ENCODE results near the gene CCDC142. TPM values are rescaled to one million over a fixed set of nuclear protein-coding genes. Genes with fewer than 3 reads are reported as not detected.
"Not testable (repeated sequence)": the region's sequence is repeated elsewhere in the genome, so short reads cannot be mapped to it uniquely, and the experiment has no call there.

Gene CCDC142
- total and polyA plus RNA-seq, 2 donors = 7.0 to 28.2 TPM

- no peak for DNase-seq (ENCODE audit: extremely low spot score)
- Histone ChIP-seq H3K4me3 (ENCODE audit: low read depth, low read length) (peak overlapping the region; percentile 76), H3K4me1 (ENCODE audit: insufficient read depth) (peaks cover 6% of the 10 kb centered on the region), H3K36me3 (ENCODE audit: insufficient read depth) (no peaks in the 10 kb centered on the region), H3K27ac (ENCODE audit: low read depth) (no peak overlapping the region)
- 58% methylated on average over 3 of the region's 3 CpGs for WGBS
Measured at GRCh38 chr2:74481431-74481830, 1.4 kb downstream of the CCDC142 start.

DNA sequence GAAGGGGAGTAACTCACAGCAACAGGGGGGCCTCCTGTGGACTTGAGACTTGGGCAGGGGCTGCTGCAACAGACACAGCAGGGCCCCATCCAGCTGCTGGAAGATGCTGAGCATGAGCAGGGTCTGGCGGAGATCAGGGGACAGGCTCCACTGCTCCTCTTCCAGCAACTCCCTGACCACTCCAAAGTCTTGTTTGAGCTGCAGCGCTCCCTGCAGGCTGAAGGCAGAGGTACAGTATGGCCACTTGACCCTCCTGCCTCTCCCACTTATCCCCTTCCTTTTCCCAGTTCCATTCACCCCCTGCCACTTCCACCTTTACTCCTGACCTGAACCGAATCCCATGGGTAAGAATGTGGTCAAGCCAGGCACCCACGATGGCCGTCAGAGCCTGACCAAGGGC is 7.9 kb downstream of the CCDC142 start:
- no peak for DNase-seq (ENCODE audit: extremely low spot score)
- 86% methylated on average over 5 of the region's 5 CpGs for WGBS
- peaks cover 2% of the 10 kb centered on the region for H3K36me3 ChIP-seq (ENCODE audit: insufficient read depth)
- no peak overlapping the region for H3K4me3 ChIP-seq (ENCODE audit: low read depth, low read length)
- H3K27ac ChIP-seq (ENCODE audit: low read depth) = no peak overlapping the region
- H3K4me1 ChIP-seq (ENCODE audit: insufficient read depth) = peaks cover 2% of the 10 kb centered on the region

DNA sequence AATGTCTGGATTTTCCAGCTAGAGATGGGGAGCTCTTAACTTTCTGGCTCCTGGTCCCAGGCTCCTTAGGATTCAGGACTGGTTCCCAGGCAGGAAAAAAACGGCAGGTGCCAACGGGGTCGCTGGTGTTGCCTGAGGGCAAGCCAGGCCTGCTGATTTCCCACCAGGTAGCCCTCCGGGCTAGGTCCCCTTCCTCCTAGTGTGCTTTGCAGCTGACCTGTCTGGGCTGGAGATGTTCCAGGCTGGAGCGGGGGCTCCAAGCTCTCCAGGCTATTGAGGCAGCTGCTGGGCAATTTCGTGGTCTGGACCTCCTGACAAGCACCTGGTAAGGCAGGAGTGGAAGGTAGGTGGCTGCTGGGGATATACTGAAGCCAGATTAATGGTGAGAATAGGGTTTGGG is 8.3 kb downstream of the CCDC142 start:
- 94% methylated on average over 6 of the region's 6 CpGs for WGBS
- no peak overlapping the region for H3K4me3 ChIP-seq (ENCODE audit: low read depth, low read length)
- no peak overlapping the region for H3K27ac ChIP-seq (ENCODE audit: low read depth)
- H3K4me1 ChIP-seq (ENCODE audit: insufficient read depth) = peaks cover 2% of the 10 kb centered on the region
- peaks cover 2% of the 10 kb centered on the region for H3K36me3 ChIP-seq (ENCODE audit: insufficient read depth)
- DNase-seq (ENCODE audit: extremely low spot score) = no peak

- no peak for DNase-seq (ENCODE audit: extremely low spot score)
- peak overlapping the region; percentile 59 for H3K27ac ChIP-seq (ENCODE audit: low read depth)
- H3K4me1 ChIP-seq (ENCODE audit: insufficient read depth) = peaks cover 2% of the 10 kb centered on the region
- H3K4me3 ChIP-seq (ENCODE audit: low read depth, low read length) = peak overlapping the region; percentile 45
- 12% methylated on average over 7 of the region's 7 CpGs for WGBS
- H3K36me3 ChIP-seq (ENCODE audit: insufficient read depth) = peaks cover 2% of the 10 kb centered on the region
Measured at GRCh38 chr2:74472945-74473258, 9.9 kb downstream of the CCDC142 start.

- Histone ChIP-seq H3K27ac (ENCODE audit: low read depth) (peak within 1 kb of the TSS; percentile 77), H3K4me1 (ENCODE audit: insufficient read depth) (peaks cover 2% of the 10 kb centered on the region), H3K36me3 (ENCODE audit: insufficient read depth) (peaks cover 2% of the 10 kb centered on the region), H3K4me3 (ENCODE audit: low read depth, low read length) (peak within 1 kb of the TSS; percentile 45)
- peak; percentile 93 for DNase-seq (ENCODE audit: extremely low spot score)
- WGBS = under 1% methylated on average over 66 of the region's 66 CpGs
Measured at GRCh38 chr2:74472086-74472944, 10.5 kb downstream of the CCDC142 start, which contains the start of gene MRPL53. Gene MRPL53, minus strand, starts transcription at chr2:74472680. Its CDS starts 20 bp downstream, at chr2:74472660.

DNA sequence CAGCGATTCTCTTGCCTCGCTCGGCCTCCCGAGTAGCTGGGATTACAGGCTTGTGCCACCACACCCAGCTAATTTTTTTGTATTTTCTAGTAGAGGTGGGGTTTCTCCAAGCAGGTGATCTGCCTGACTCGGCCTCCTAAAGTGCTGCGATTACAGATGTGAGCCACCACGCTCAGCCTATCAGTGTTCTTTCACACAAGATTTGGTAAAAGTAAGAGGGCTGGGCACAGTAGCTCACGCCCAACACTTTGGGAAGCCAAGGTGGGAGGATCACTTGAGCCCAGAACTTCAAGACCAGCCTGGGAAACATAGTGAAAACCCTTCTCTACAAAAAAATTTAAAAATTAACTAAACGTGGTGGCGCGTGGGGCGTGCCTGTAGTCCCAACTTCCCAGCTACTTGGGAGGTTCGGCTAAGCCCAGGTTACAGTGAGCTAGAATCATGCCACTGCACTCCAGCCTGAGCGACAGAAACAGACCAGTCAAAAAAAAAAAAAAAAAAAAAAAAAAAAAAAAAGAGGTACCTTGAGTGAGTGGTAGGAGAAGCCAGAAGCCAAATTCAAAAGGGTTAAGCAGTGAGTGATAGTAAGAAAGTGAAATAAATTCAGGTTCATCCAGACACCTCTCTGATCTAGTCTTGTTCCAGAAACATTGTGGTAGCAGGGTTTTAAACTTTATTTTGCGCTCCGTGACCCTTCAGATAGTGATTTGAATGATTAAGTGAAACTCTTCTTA is 11.3 kb downstream of the CCDC142 start:
- no peak for DNase-seq (ENCODE audit: extremely low spot score)
- peak overlapping the region; percentile 77 for H3K27ac ChIP-seq (ENCODE audit: low read depth)
- peaks cover 2% of the 10 kb centered on the region for H3K36me3 ChIP-seq (ENCODE audit: insufficient read depth)
- 59% methylated on average over 16 of the region's 16 CpGs for WGBS
- peak overlapping the region; percentile 45 for H3K4me3 ChIP-seq (ENCODE audit: low read depth, low read length)
- H3K4me1 ChIP-seq (ENCODE audit: insufficient read depth) = peaks cover 2% of the 10 kb centered on the region

GRCh38 chr2:74470742-74471141 is 12.1 kb downstream of the CCDC142 start:
- not testable (repeated sequence) for H3K27ac ChIP-seq (ENCODE audit: low read depth); H3K36me3 ChIP-seq (ENCODE audit: insufficient read depth); DNase-seq (ENCODE audit: extremely low spot score); H3K4me3 ChIP-seq (ENCODE audit: low read depth, low read length); H3K4me1 ChIP-seq (ENCODE audit: insufficient read depth)
- WGBS = 95% methylated on average over 12 of the region's 12 CpGs

GRCh38 chr2:74464406-74464805 is 18.4 kb downstream of the CCDC142 start:
- Histone ChIP-seq H3K4me1 (ENCODE audit: insufficient read depth) (no peaks in the 10 kb centered on the region), H3K36me3 (ENCODE audit: insufficient read depth) (no peaks in the 10 kb centered on the region), H3K4me3 (ENCODE audit: low read depth, low read length) (peak overlapping the region; percentile 68), H3K27ac (ENCODE audit: low read depth) (no peak overlapping the region)
- WGBS = 6% methylated on average over 13 of the region's 13 CpGs
- no peak for DNase-seq (ENCODE audit: extremely low spot score)

GRCh38 chr2:74462786-74463105 is 20.1 kb downstream of the CCDC142 start:
- Histone ChIP-seq H3K4me1 (ENCODE audit: insufficient read depth) (no peaks in the 10 kb centered on the region), H3K4me3 (ENCODE audit: low read depth, low read length) (no peak overlapping the region), H3K36me3 (ENCODE audit: insufficient read depth) (no peaks in the 10 kb centered on the region), H3K27ac (ENCODE audit: low read depth) (no peak overlapping the region)
- no peak for DNase-seq (ENCODE audit: extremely low spot score)
- WGBS = 88% methylated on average over 4 of the region's 4 CpGs

- Histone ChIP-seq H3K36me3 (ENCODE audit: insufficient read depth) (no peaks in the 10 kb centered on the region), H3K4me3 (ENCODE audit: low read depth, low read length) (no peak overlapping the region), H3K4me1 (ENCODE audit: insufficient read depth) (no peaks in the 10 kb centered on the region), H3K27ac (ENCODE audit: low read depth) (no peak overlapping the region)
- DNase-seq (ENCODE audit: extremely low spot score) = no peak
- 86% methylated on average over 20 of the region's 20 CpGs for WGBS
Measured at GRCh38 chr2:74462054-74462785, 20.6 kb downstream of the CCDC142 start.

DNA sequence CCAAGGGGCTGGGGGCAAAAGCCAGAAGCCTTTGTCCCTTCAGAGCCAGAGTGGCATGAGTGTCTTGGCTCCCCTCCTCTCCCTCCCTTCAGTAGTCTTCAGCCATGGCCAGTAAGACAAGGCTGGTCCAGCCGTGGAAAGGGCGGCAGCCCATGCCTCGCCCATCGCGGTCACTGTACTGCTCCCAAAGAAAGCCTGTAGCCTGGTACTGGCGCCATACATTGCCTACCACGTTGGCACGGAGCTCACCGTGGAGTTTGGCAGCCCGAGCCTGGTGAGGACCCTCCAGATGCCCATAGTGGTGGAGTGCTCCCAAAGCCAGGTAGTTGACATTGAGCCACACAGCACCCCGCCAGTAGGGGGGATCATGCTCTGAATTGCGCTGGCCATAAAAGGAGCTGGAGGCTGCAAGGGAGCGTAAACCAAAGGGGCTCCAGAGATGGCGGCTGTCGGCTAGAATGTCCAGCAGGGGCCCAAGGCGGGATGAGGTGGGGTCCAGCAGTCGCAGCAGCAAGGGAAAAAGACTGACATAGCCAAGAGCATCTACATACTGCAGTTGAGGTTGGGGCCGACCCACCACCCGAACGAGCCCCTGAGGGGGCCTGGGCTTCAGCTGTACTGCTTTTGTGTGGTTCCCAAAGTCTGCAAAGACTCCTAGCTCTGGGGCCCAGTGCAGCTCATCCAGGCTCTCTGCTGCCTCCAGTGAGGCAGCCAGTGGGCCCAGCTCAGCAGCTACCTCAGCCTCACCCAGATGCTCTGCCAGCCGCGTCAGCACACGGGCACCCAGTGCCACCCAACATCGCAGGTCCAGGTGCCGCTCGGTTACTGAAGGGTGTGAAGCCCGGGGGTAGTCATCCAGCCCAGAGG is 21.4 kb downstream of the CCDC142 start:
- DNase-seq (ENCODE audit: extremely low spot score) = no peak
- Histone ChIP-seq H3K4me1 (ENCODE audit: insufficient read depth) (no peaks in the 10 kb centered on the region), H3K27ac (ENCODE audit: low read depth) (no peak overlapping the region), H3K36me3 (ENCODE audit: insufficient read depth) (no peaks in the 10 kb centered on the region), H3K4me3 (ENCODE audit: low read depth, low read length) (no peak overlapping the region)
- 89% methylated on average over 27 of the region's 27 CpGs for WGBS

- not testable (repeated sequence) for H3K4me1 ChIP-seq (ENCODE audit: insufficient read depth)
Measured at GRCh38 chr2:74460187-74460586, 22.6 kb downstream of the CCDC142 start.

More at GRCh38 chr2:74460187-74460586, 22.6 kb downstream of the CCDC142 start:
- not testable (repeated sequence) for H3K4me3 ChIP-seq (ENCODE audit: low read depth, low read length); DNase-seq (ENCODE audit: extremely low spot score); H3K36me3 ChIP-seq (ENCODE audit: insufficient read depth); H3K27ac ChIP-seq (ENCODE audit: low read depth)
- 84% methylated on average over 10 of the region's 10 CpGs for WGBS

All from urinary bladder (tissue), 4 donors.